CD4-positive, alpha-beta T cell (primary cell): ENCODE data around the gene HYCC2. TPM values are rescaled to one million over a fixed set of nuclear protein-coding genes. Genes with fewer than 3 reads are reported as not detected.
A peak's percentile ranks its signal among the peaks of the same experiment; 100 is the strongest.
"Not testable (repeated sequence)": the region's sequence is repeated elsewhere in the genome, so short reads cannot be mapped to it uniquely, and the experiment has no call there.

Experiments used
- ATAC-seq: fragments of 200-7000 bp; cut with Tn5 transposase; one replicate; pipeline ENCODE4 v1.10.0; 2022; ENCODE audit warnings: mild to moderate bottlenecking; ENCODE audit not compliant: poor library complexity
- CTCF ChIA-PET: fragments of 350-600 bp; sonication (Branson Sonifier 250); formaldehyde crosslinking; loops from one replicate; lab custom pipeline; 2021; ENCODE audit warnings: antibody characterized with exemption, inconsistent platforms; lab: Charles Lee
- POLR2A ChIA-PET: fragments of 350-600 bp; sonication (Branson Sonifier 250); formaldehyde crosslinking; loops from one replicate; lab custom pipeline; 2021; ENCODE audit warnings: antibody characterized with exemption, inconsistent platforms; lab: Charles Lee
- DNase-seq, 14 experiments: peaks; one replicate each; pipeline ENCODE4 v3.0.0-alpha.2; 2013 to 2020; ENCODE audit warnings: mixed read lengths in 2 of 14
- H3K27ac ChIP-seq, 2 donors: one replicate each; pipeline versions ENCODE4 v1.5.1 to v1.7.0; 2013; ENCODE audit warnings: low read length in 2 of 2, low read depth in 1 of 2, mild to moderate bottlenecking in 1 of 2
- H3K27me3 ChIP-seq, 2 experiments: 1 replicate in 1 of 2; 2 replicates in 1 of 2; pipeline versions ENCODE4 v1.6.1 to v1.7.0; 2013; ENCODE audit warnings: low read length in 2 of 2, control low read depth in 1 of 2, mild to moderate bottlenecking in 1 of 2, moderate library complexity in 1 of 2; ENCODE audit not compliant: insufficient read depth in 2 of 2, control insufficient read depth in 1 of 2
- H3K36me3 ChIP-seq: one replicate; pipeline ENCODE4 v1.6.1; 2013; ENCODE audit warnings: low read length, control low read depth; ENCODE audit not compliant: insufficient read depth
- H3K4me1 ChIP-seq: one replicate; pipeline ENCODE4 v1.6.1; 2013; ENCODE audit warnings: low read length, control low read depth; ENCODE audit not compliant: insufficient read depth
- H3K4me3 ChIP-seq: one replicate; pipeline ENCODE4 v1.5.1; 2013; ENCODE audit warnings: mild to moderate bottlenecking, low read length, moderate library complexity
- H3K9me3 ChIP-seq, 2 experiments: 1 replicate in 1 of 2; 2 replicates in 1 of 2; pipeline versions ENCODE4 v1.6.1 to v1.7.0; 2013; ENCODE audit warnings: low read length in 2 of 2, mild to moderate bottlenecking in 2 of 2, control low read depth in 1 of 2, moderate library complexity in 1 of 2; ENCODE audit not compliant: control insufficient read depth in 1 of 2, insufficient read depth in 1 of 2
- H3K27ac Mint-ChIP-seq: one replicate; pipeline ENCODE4 v1.8.0; 2020; ENCODE audit warnings: mixed read lengths
- H3K27me3 Mint-ChIP-seq: one replicate; pipeline ENCODE4 v1.8.0; 2021; ENCODE audit warnings: mixed read lengths
- H3K36me3 Mint-ChIP-seq: one replicate; pipeline ENCODE4 v1.8.0; 2021; ENCODE audit warnings: low read depth, mixed read lengths
- H3K4me1 Mint-ChIP-seq: one replicate; pipeline ENCODE4 v1.8.0; 2021; ENCODE audit warnings: low read depth, mixed read lengths
- H3K4me3 Mint-ChIP-seq: one replicate; pipeline ENCODE4 v1.8.0; 2020; ENCODE audit warnings: mild to moderate bottlenecking, mixed read lengths
- H3K9me3 Mint-ChIP-seq: one replicate; pipeline ENCODE4 v1.8.0; 2020; ENCODE audit warnings: mixed read lengths
- intact Hi-C, 2 experiments: fragments of 100-400 bp; cut with DNase I in 1 of 2; cut with micrococcal nuclease in 1 of 2; formaldehyde crosslinking; loops; one replicate each; pipeline versions ENCODE4 v1.15.1 to v1.9.0; 2023 to 2025; cut with DNase I, micrococcal nuclease
- total RNA-seq, 174 experiments: library from RNA in 2 of 174; stranded (reverse) in 2 of 174; gene quantifications; one replicate each; pipeline ENCODE4 v1.2.3 and lab custom pipeline; 2021 to 2026
- TF ChIP-seq, protein P1 (sequence below): fragments of 200-600 bp; IDR thresholded peaks from one replicate; pipeline ENCODE4 v1.8.0; 2022; ENCODE audit warnings: antibody characterized with exemption, mild to moderate bottlenecking

Gene HYCC2
- total RNA-seq, 2 experiments from 2014 or later = 29.2 to 30.7 TPM

DNA sequence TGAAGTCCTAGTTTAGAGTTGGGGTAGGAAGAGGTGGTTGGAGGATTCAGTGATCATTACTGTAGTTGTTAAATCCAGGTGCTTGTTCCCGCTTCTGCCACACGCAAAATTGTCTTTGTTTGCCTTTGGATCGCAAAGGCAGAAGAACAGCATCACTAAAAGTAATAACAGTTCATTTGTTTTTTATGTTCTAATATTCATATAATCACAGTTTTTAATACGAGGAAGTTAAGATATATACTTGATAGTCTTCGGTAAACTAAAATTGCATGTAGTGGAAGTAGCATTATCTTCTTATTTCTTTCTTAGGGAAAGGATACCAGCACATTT is 695 bp upstream of the HYCC2 start:
- Histone ChIP-seq H3K4me1 (peaks cover 16% of the 10 kb centered on the region), H3K27ac (peak overlapping the region; percentile 84 to 93), H3K9me3 (no peaks in the 10 kb centered on the region), H3K4me3 (peak overlapping the region; percentile 87), H3K36me3 (no peaks in the 10 kb centered on the region), H3K27me3 (no peaks in the 10 kb centered on the region)
- intact Hi-C loops = loop anchor here (2.0 to 5.0 kb wide), 5 partner anchors 41 to 360 kb away; partner anchors contain the start of gene BZW1 (in 1 of the 2)
- H3K27ac Mint-ChIP-seq = peak overlapping the region; percentile 97
- DNase-seq = no peak
- peaks cover 46% of the 10 kb centered on the region for H3K4me1 Mint-ChIP-seq
- peak; percentile 1 for ATAC-seq
- H3K27me3 Mint-ChIP-seq = no peaks in the 10 kb centered on the region
- TF ChIP-seq, protein P1, sequence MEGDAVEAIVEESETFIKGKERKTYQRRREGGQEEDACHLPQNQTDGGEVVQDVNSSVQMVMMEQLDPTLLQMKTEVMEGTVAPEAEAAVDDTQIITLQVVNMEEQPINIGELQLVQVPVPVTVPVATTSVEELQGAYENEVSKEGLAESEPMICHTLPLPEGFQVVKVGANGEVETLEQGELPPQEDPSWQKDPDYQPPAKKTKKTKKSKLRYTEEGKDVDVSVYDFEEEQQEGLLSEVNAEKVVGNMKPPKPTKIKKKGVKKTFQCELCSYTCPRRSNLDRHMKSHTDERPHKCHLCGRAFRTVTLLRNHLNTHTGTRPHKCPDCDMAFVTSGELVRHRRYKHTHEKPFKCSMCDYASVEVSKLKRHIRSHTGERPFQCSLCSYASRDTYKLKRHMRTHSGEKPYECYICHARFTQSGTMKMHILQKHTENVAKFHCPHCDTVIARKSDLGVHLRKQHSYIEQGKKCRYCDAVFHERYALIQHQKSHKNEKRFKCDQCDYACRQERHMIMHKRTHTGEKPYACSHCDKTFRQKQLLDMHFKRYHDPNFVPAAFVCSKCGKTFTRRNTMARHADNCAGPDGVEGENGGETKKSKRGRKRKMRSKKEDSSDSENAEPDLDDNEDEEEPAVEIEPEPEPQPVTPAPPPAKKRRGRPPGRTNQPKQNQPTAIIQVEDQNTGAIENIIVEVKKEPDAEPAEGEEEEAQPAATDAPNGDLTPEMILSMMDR = no peak
- CTCF ChIA-PET = interaction anchor here (0.7 to 6.1 kb wide), 4 partner anchors 40 to 109 kb away, joined by 3 to 30 read pairs (median 5); partner anchors contain the start of gene ORC2
- H3K36me3 Mint-ChIP-seq = peaks cover 15% of the 10 kb centered on the region
- POLR2A ChIA-PET = interaction anchor here (0.7 to 5.9 kb wide), 6 partner anchors 44 to 359 kb away, joined by 3 to 103 read pairs (median 4); partner anchors contain the start of genes CFLAR, CLK1 and ORC2
- H3K4me3 Mint-ChIP-seq = peak overlapping the region; percentile 99
- H3K9me3 Mint-ChIP-seq = no peaks in the 10 kb centered on the region

DNA sequence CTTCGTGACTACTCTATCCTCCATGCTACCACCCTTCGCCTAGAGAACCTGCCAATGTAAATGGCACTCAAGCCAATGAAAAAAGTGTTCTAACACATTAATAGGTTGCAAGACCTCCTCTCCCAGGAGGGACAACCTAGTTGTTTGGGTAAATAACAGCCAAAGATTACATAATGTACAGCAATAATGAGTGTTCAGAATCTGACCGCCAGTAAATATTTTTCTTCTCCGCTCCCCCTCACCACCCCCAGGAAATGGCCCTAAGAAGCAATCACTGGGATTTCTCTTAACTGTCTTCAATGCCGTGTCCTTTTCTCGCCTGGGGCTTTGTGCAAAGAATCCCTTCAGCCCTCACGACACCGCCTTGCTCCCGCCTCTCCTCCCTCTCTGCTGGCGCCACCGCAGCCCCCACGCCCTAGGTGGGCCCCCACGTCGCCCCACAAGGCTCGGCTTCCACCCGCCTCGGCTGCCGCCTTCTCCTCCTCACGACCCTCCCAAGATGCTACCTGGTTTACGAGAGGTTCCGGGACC is 458 bp downstream of the HYCC2 start:
- H3K36me3 ChIP-seq = no peaks in the 10 kb centered on the region
- Mint-ChIP-seq H3K27me3 (no peaks in the 10 kb centered on the region), H3K36me3 (peaks cover 15% of the 10 kb centered on the region), H3K9me3 (no peaks in the 10 kb centered on the region), H3K27ac (peak overlapping the region; percentile 97), H3K4me3 (peak overlapping the region; percentile 99), H3K4me1 (peaks cover 52% of the 10 kb centered on the region)
- peak overlapping the region; percentile 87 for H3K4me3 ChIP-seq
- intact Hi-C loops = loop anchor here (1.0 to 5.0 kb wide), 9 partner anchors 45 to 359 kb away; partner anchors contain the start of genes BZW1 (in 2 of the 2) and CFLAR (in 1 of the 2)
- peak overlapping the region; percentile 75 to 93 for H3K27ac ChIP-seq
- no peaks in the 10 kb centered on the region for H3K9me3 ChIP-seq
- ChIA-PET POLR2A (interaction anchor here (0.7 to 5.9 kb wide), 7 partner anchors 46 to 207 kb away, joined by 3 to 103 read pairs (median 9); partner anchors contain the start of genes CFLAR, CLK1, NIF3L1 and ORC2), CTCF (interaction anchor here (0.9 to 6.1 kb wide), 6 partner anchors 11 to 108 kb away, joined by 3 to 30 read pairs (median 9); partner anchors contain the start of gene ORC2)
- H3K4me1 ChIP-seq = peaks cover 19% of the 10 kb centered on the region
- TF ChIP-seq, protein P1 = no peak
- DNase-seq (no peak), ATAC-seq (peak; percentile 39)
- no peaks in the 10 kb centered on the region for H3K27me3 ChIP-seq

DNA sequence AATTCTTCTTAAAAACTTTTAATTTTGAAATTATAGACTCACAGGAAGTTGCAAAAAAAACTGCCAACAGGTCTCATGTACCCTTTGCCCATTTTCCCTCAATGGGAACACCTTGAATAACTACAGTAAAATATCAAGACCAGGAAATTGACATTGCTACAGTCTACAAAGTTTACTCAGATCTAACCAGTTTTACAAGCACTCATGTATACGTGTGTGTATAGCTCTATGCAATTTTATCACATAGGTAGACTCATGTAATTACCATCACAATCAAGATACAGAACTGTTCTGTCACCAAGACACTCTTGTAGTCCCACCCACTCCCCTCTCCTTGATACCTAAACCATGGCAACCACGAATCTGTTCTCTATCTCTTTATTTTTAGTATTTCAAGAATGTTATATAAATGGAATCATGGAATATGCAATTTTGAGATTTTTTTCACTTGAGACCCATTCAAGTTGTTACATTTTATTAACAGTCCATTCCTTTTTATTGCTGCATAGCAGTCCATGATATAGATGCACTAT is 6.6 kb downstream of the HYCC2 start:
- TF ChIP-seq, protein P1 = no peak
- H3K36me3 ChIP-seq = peaks cover 14% of the 10 kb centered on the region
- H3K27me3 ChIP-seq = no peaks in the 10 kb centered on the region
- no peak overlapping the region for H3K4me3 ChIP-seq
- intact Hi-C loops = loop anchor here (5.0 kb wide), 3 partner anchors 103 to 488 kb away; partner anchors contain the start of gene ORC2 (in 1 of the 2)
- ChIA-PET CTCF (interaction anchor here (1.2 kb wide), 1 partner anchor 126 kb away, joined by 3 read pairs; no protein-coding TSS in a partner anchor), POLR2A (interaction anchor here (1.7 kb wide), 1 partner anchor 93 kb away, joined by 5 read pairs; no protein-coding TSS in a partner anchor)
- peaks cover 57% of the 10 kb centered on the region for H3K4me1 Mint-ChIP-seq
- H3K4me3 Mint-ChIP-seq = no peak overlapping the region
- no peak overlapping the region for H3K27ac Mint-ChIP-seq
- H3K4me1 ChIP-seq = peaks cover 14% of the 10 kb centered on the region
- DNase-seq (no peak), ATAC-seq (no peak)
- H3K9me3 ChIP-seq = no peaks in the 10 kb centered on the region
- no peak overlapping the region for H3K27ac ChIP-seq
- no peaks in the 10 kb centered on the region for H3K9me3 Mint-ChIP-seq
- H3K36me3 Mint-ChIP-seq = peaks cover 18% of the 10 kb centered on the region
- no peaks in the 10 kb centered on the region for H3K27me3 Mint-ChIP-seq

DNA sequence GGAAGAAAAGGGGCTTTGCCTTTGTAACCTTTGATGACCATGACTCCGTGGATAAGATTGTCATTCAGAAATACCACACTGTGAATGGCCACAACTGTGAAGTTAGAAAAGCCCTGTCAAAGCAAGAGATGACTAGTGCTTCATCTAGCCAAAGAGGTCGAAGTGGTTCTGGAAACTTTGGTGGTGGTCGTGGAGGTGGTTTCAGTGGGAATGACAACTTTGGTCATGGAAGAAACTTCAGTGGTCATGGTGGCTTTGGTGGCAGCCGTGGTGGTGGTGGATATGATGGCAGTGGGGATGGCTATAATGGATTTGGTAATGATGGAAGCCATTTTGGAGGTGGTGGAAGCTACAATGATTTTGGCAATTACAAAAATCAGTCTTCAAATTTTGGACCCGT is 8.0 kb downstream of the HYCC2 start:
- H3K4me1 ChIP-seq = peaks cover 17% of the 10 kb centered on the region
- intact Hi-C loops, ATAC-seq, H3K27ac ChIP-seq, POLR2A ChIA-PET, H3K27me3 Mint-ChIP-seq, CTCF ChIA-PET, H3K4me3 Mint-ChIP-seq, H3K27me3 ChIP-seq, H3K4me3 ChIP-seq, DNase-seq, H3K9me3 ChIP-seq, H3K27ac Mint-ChIP-seq, H3K9me3 Mint-ChIP-seq: not testable (repeated sequence)
- peaks cover 22% of the 10 kb centered on the region for H3K36me3 ChIP-seq
- Mint-ChIP-seq H3K4me1 (peaks cover 58% of the 10 kb centered on the region), H3K36me3 (peaks cover 24% of the 10 kb centered on the region)
